HEK293 (cell line): ENCODE measurements around the gene PHAF1.

Experiments used
- CTCF ChIA-PET: fragments of 350-600 bp; formaldehyde crosslinking; extraction: SDS; loops from one replicate; lab custom pipeline; 2021; ENCODE audit warnings: antibody characterized with exemption; lab: Yijun Ruan, JAX
- POLR2A ChIA-PET: fragments of 300-600 bp; formaldehyde crosslinking; extraction: SDS; loops from one replicate; lab custom pipeline; 2020; ENCODE audit warnings: antibody characterized with exemption, inconsistent platforms; lab: Yijun Ruan, JAX
- H3K27ac ChIP-seq: fragments of 200-500 bp; sonication (Bioruptor generic); 2 replicates; pipeline ENCODE4 v1.5.1; 2014; ENCODE audit warnings: low read depth, low read length, control low read depth, inconsistent platforms; ENCODE audit errors: extremely low read depth
- H3K36me3 ChIP-seq, 2 experiments: fragments of 200-500 bp in 1 of 2; sonication (Bioruptor generic) in 1 of 2; 1 replicate in 1 of 2; 2 replicates in 1 of 2; pipeline ENCODE4 v1.5.1; 2014 to 2017; ENCODE audit warnings: inconsistent platforms in 2 of 2, low read length in 2 of 2; ENCODE audit not compliant: control insufficient read depth in 2 of 2, insufficient read depth in 1 of 2
- H3K4me1 ChIP-seq: fragments of 200-500 bp; sonication (Bioruptor generic); 2 replicates; pipeline ENCODE4 v1.5.1; 2014; ENCODE audit warnings: mild to moderate bottlenecking, low read length, inconsistent platforms; ENCODE audit not compliant: control insufficient read depth, insufficient read depth
- H3K4me3 ChIP-seq: 2 replicates; pipeline ENCODE4 v1.5.1; 2011; ENCODE audit warnings: low read depth, mild to moderate bottlenecking, control low read depth, low read length, moderate library complexity
- H3K9me3 ChIP-seq: fragments of 200-500 bp; sonication (Bioruptor generic); 2 replicates; pipeline ENCODE4 v1.5.1; 2014; ENCODE audit warnings: low read depth, low read length, inconsistent platforms; ENCODE audit not compliant: control insufficient read depth, insufficient read depth
- GFI1B ChIP-seq: fragments of 450-650 bp; formaldehyde crosslinking; IDR thresholded peaks from 2 replicates; pipeline ENCODE4 v1.5.1; 2016; ENCODE audit warnings: missing biosample characterization, missing genetic modification characterization
- GLIS1 ChIP-seq: fragments of 450-650 bp; formaldehyde crosslinking; IDR thresholded peaks from 2 replicates; pipeline ENCODE4 v1.5.1; 2016; ENCODE audit warnings: missing biosample characterization, missing genetic modification characterization
- GLIS2 ChIP-seq: fragments of 450-650 bp; formaldehyde crosslinking; IDR thresholded peaks from 2 replicates; pipeline ENCODE4 v1.5.1; 2016; ENCODE audit warnings: missing biosample characterization, missing genetic modification characterization
- IKZF3 ChIP-seq: fragments of 450-650 bp; IDR thresholded peaks from 2 replicates; pipeline ENCODE4 v1.5.0; 2018; ENCODE audit warnings: missing biosample characterization, mild to moderate bottlenecking, missing genetic modification characterization, moderate library complexity
- KLF8 ChIP-seq: fragments of 450-650 bp; formaldehyde crosslinking; IDR thresholded peaks from 2 replicates; pipeline ENCODE4 v1.5.1; 2016; ENCODE audit warnings: missing biosample characterization, missing genetic modification characterization
- KLF9 ChIP-seq: fragments of 450-650 bp; formaldehyde crosslinking; IDR thresholded peaks from 2 replicates; pipeline ENCODE4 v1.5.1; 2016; ENCODE audit warnings: missing biosample characterization, missing genetic modification characterization, low read depth
- SCRT2 ChIP-seq: fragments of 450-650 bp; formaldehyde crosslinking; IDR thresholded peaks from 2 replicates; pipeline ENCODE4 v1.5.1; 2016; ENCODE audit warnings: missing biosample characterization, missing genetic modification characterization
- SP2 ChIP-seq: fragments of 450-650 bp; formaldehyde crosslinking; IDR thresholded peaks from 2 replicates; pipeline ENCODE4 v1.5.1; 2016; ENCODE audit warnings: missing biosample characterization, missing genetic modification characterization
- SP3 ChIP-seq: fragments of 450-650 bp; formaldehyde crosslinking; IDR thresholded peaks from 2 replicates; pipeline ENCODE4 v1.5.1; 2016; ENCODE audit warnings: missing biosample characterization, missing genetic modification characterization
- SP7 ChIP-seq: fragments of 450-650 bp; formaldehyde crosslinking; IDR thresholded peaks from 2 replicates; pipeline ENCODE4 v1.5.1; 2016; ENCODE audit warnings: missing biosample characterization, missing genetic modification characterization
- ZBTB20 ChIP-seq: fragments of 450-650 bp; formaldehyde crosslinking; IDR thresholded peaks from 2 replicates; pipeline ENCODE4 v1.5.1; 2016; ENCODE audit warnings: missing biosample characterization, missing genetic modification characterization
- ZBTB8A ChIP-seq: fragments of 450-650 bp; formaldehyde crosslinking; IDR thresholded peaks from 2 replicates; pipeline ENCODE4 v1.5.1; 2016; ENCODE audit warnings: missing biosample characterization, missing genetic modification characterization
- ZFHX2 ChIP-seq: fragments of 450-650 bp; formaldehyde crosslinking; conservative IDR thresholded peaks from 2 replicates; pipeline ENCODE4 v1.5.1; 2016; ENCODE audit warnings: missing biosample characterization, missing genetic modification characterization
- ZFP41 ChIP-seq: fragments of 450-650 bp; formaldehyde crosslinking; IDR thresholded peaks from 2 replicates; pipeline ENCODE4 v1.5.1; 2016; ENCODE audit warnings: missing biosample characterization, missing genetic modification characterization, borderline replicate concordance
- ZNF10 ChIP-seq: fragments of 450-650 bp; formaldehyde crosslinking; IDR thresholded peaks from 2 replicates; pipeline ENCODE4 v1.5.1; 2017; ENCODE audit warnings: missing biosample characterization, missing genetic modification characterization
- ZNF121 ChIP-seq: fragments of 450-650 bp; formaldehyde crosslinking; IDR thresholded peaks from 2 replicates; pipeline ENCODE4 v1.5.1; 2016; ENCODE audit warnings: missing biosample characterization, missing genetic modification characterization
- ZNF2 ChIP-seq: fragments of 450-650 bp; formaldehyde crosslinking; IDR thresholded peaks from 2 replicates; pipeline ENCODE4 v1.5.1; 2016; ENCODE audit warnings: missing biosample characterization, missing genetic modification characterization
- ZNF341 ChIP-seq: fragments of 450-650 bp; formaldehyde crosslinking; IDR thresholded peaks from 2 replicates; pipeline ENCODE4; 2016; ENCODE audit warnings: low read depth, missing biosample characterization, missing genetic modification characterization
- ZNF354C ChIP-seq: fragments of 450-650 bp; formaldehyde crosslinking; IDR thresholded peaks from 2 replicates; pipeline ENCODE4 v1.5.1; 2016; ENCODE audit warnings: missing biosample characterization, missing genetic modification characterization, low read depth, borderline replicate concordance
- ZNF549 ChIP-seq: fragments of 450-650 bp; IDR thresholded peaks from 2 replicates; pipeline ENCODE4 v1.5.1; 2018; ENCODE audit warnings: missing biosample characterization, missing genetic modification characterization, mild to moderate bottlenecking, inconsistent platforms, moderate library complexity
- ZNF585B ChIP-seq: fragments of 450-650 bp; formaldehyde crosslinking; IDR thresholded peaks from 2 replicates; pipeline ENCODE4 v1.5.1; 2016; ENCODE audit warnings: missing biosample characterization, missing genetic modification characterization
- ZNF600 ChIP-seq: fragments of 450-650 bp; formaldehyde crosslinking; IDR thresholded peaks from 2 replicates; pipeline ENCODE4 v1.5.1; 2016; ENCODE audit warnings: missing biosample characterization, missing genetic modification characterization
- ZNF660 ChIP-seq: fragments of 450-650 bp; IDR thresholded peaks from 2 replicates; pipeline ENCODE4 v1.5.1; 2018; ENCODE audit warnings: missing biosample characterization, mild to moderate bottlenecking, missing genetic modification characterization
- ZXDB ChIP-seq: fragments of 450-650 bp; formaldehyde crosslinking; IDR thresholded peaks from 2 replicates; pipeline ENCODE4 v1.5.1; 2016; ENCODE audit warnings: missing biosample characterization, missing genetic modification characterization
- TF ChIP-seq, protein P1 (sequence below): fragments of 450-650 bp; IDR thresholded peaks from 2 replicates; pipeline ENCODE4 v1.5.1; 2018; ENCODE audit warnings: missing biosample characterization, missing genetic modification characterization
- TF ChIP-seq, protein P2 (sequence below): fragments of 450-650 bp; formaldehyde crosslinking; conservative IDR thresholded peaks from 2 replicates; pipeline ENCODE4 v1.5.1; 2016; ENCODE audit warnings: low read depth, missing biosample characterization, missing genetic modification characterization
- TF ChIP-seq, protein P3 (sequence below): fragments of 450-650 bp; formaldehyde crosslinking; IDR thresholded peaks from 2 replicates; pipeline ENCODE4 v1.5.1; 2016; ENCODE audit warnings: missing biosample characterization, missing genetic modification characterization
- TF ChIP-seq, protein P4 (sequence below): fragments of 450-650 bp; formaldehyde crosslinking; IDR thresholded peaks from 2 replicates; pipeline ENCODE4 v1.5.1; 2017; ENCODE audit warnings: missing biosample characterization, mild to moderate bottlenecking, missing genetic modification characterization, moderate library complexity

PHAF1 gene

DNA sequence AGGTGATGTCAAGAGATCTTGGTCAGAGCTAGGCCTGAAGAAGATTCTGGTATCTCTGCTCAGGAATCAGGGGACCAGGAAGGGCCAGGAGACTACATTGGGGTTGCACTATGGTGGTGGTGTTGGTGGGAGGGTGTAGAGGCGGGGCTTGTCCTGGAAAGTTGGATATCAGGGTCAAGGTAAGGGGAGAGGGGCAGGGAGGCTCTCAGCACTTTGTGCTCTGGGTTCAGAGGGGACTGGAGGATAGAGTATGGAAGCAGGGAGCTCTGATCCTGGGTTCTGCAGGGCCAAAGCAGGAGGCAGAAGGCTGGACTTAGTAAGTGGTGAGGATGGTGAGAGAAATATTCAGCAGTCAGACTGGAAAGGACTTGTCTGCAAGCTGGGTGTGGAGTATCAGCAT is 63.6 kb downstream of the PHAF1 start (continued):
- TF ChIP-seq ZFP41 (tag by site-specific recombination) (no peak), GFI1B (tag by site-specific recombination) (no peak), IKZF3 (tag by site-specific recombination) (no peak), ZNF660 (tag by site-specific recombination) (no peak)

DNA sequence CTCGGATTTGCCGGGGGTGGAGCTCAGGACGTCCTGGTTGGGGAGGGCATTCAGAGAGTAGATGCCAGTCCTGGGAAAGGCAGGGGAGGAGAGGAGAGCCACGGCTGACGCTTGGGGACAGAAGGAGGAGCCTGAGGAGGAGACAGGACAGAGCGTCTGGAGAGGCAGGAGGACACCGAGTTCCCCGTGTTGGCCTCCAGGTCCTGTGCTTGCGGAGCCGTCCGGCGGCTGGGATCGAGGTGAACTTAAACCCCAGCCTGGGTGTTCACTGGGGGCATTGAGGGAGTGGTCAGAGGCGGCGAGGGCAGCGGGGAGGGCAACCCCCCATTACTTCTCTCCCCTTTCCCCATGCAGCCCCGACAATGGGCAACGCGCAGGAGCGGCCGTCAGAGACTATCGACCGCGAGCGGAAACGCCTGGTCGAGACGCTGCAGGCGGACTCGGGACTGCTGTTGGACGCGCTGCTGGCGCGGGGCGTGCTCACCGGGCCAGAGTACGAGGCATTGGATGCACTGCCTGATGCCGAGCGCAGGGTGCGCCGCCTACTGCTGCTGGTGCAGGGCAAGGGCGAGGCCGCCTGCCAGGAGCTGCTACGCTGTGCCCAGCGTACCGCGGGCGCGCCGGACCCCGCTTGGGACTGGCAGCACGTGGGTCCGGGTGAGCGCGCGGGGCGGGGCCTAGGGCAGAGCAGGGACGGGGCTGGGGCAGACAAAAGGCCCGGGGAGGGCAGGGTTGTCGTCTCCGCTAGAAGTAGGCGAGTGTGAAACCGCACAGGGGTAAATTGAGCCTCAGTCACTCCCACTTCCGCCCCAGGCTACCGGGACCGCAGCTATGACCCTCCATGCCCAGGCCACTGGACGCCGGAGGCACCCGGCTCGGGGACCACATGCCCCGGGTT is 64.3 kb downstream of the PHAF1 start:
- ChIA-PET POLR2A (interaction anchor here (0.6 to 0.8 kb wide), 4 partner anchors 11 to 292 kb away, joined by 3 to 4 read pairs (median 3); no protein-coding TSS in a partner anchor), CTCF (interaction anchor here (0.6 to 1.5 kb wide), 7 partner anchors 9 to 156 kb away, joined by 3 to 4 read pairs (median 3); partner anchors contain the start of gene MATCAP1)
- Histone ChIP-seq H3K36me3 (peaks cover 0 to 20% of the 10 kb centered on the region in 2 experiments; a peak in 1 of 3 replicates), H3K4me3 (peak overlapping the region; percentile 10), H3K4me1 (peaks cover 9% of the 10 kb centered on the region), H3K27ac (peak overlapping the region; percentile 28; the same call in 1 of the 2 replicates), H3K9me3 (no peaks in the 10 kb centered on the region)
- TF ChIP-seq ZNF660 (tag by site-specific recombination) (peak; percentile 66; the same call in 1 of the 2 replicates), ZNF2 (tag by site-specific recombination) (0 out of 2 replicates have a peak, but pooled peaks have one; percentile 44), SP2 (tag by site-specific recombination) (peak; percentile 84), ZNF121 (tag by site-specific recombination) (peak; percentile 94), ZNF354C (no peak), ZNF341 (tag by site-specific recombination) (peak; percentile 52), SP7 (tag by site-specific recombination) (peak; percentile 69), ZNF549 (tag by site-specific recombination) (peak; percentile 83), ZXDB (tag by site-specific recombination) (peak; percentile 66; the same call in 1 of the 2 replicates), GLIS2 (tag by site-specific recombination) (peak; percentile 75), SCRT2 (tag by site-specific recombination) (0 out of 2 replicates have a peak, but pooled peaks have one; percentile 11), KLF8 (tag by site-specific recombination) (no peak), ZBTB20 (tag by site-specific recombination) (peak; percentile 100), ZNF585B (no peak), SP3 (tag by site-specific recombination) (peak; percentile 56; the same call in 1 of the 2 replicates), ZBTB8A (tag by site-specific recombination) (peak; percentile 81), ZFHX2 (peak; percentile 34; the same call in 1 of the 2 replicates), GLIS1 (tag by site-specific recombination) (no peak), ZNF600 (tag by site-specific recombination) (peak; percentile 78), ZNF10 (tag by site-specific recombination) (peak; percentile 81; the same call in 1 of the 2 replicates), KLF9 (tag by site-specific recombination) (peak; percentile 34; the same call in 1 of the 2 replicates)
- TF ChIP-seq, protein P1, sequence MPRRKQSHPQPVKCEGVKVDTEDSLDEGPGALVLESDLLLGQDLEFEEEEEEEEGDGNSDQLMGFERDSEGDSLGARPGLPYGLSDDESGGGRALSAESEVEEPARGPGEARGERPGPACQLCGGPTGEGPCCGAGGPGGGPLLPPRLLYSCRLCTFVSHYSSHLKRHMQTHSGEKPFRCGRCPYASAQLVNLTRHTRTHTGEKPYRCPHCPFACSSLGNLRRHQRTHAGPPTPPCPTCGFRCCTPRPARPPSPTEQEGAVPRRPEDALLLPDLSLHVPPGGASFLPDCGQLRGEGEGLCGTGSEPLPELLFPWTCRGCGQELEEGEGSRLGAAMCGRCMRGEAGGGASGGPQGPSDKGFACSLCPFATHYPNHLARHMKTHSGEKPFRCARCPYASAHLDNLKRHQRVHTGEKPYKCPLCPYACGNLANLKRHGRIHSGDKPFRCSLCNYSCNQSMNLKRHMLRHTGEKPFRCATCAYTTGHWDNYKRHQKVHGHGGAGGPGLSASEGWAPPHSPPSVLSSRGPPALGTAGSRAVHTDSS: no peak
- TF ChIP-seq, protein P2, sequence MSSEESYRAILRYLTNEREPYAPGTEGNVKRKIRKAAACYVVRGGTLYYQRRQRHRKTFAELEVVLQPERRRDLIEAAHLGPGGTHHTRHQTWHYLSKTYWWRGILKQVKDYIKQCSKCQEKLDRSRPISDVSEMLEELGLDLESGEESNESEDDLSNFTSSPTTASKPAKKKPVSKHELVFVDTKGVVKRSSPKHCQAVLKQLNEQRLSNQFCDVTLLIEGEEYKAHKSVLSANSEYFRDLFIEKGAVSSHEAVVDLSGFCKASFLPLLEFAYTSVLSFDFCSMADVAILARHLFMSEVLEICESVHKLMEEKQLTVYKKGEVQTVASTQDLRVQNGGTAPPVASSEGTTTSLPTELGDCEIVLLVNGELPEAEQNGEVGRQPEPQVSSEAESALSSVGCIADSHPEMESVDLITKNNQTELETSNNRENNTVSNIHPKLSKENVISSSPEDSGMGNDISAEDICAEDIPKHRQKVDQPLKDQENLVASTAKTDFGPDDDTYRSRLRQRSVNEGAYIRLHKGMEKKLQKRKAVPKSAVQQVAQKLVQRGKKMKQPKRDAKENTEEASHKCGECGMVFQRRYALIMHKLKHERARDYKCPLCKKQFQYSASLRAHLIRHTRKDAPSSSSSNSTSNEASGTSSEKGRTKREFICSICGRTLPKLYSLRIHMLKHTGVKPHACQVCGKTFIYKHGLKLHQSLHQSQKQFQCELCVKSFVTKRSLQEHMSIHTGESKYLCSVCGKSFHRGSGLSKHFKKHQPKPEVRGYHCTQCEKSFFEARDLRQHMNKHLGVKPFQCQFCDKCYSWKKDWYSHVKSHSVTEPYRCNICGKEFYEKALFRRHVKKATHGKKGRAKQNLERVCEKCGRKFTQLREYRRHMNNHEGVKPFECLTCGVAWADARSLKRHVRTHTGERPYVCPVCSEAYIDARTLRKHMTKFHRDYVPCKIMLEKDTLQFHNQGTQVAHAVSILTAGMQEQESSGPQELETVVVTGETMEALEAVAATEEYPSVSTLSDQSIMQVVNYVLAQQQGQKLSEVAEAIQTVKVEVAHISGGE (tag by site-specific recombination): peak; percentile 59
- TF ChIP-seq, protein P3, sequence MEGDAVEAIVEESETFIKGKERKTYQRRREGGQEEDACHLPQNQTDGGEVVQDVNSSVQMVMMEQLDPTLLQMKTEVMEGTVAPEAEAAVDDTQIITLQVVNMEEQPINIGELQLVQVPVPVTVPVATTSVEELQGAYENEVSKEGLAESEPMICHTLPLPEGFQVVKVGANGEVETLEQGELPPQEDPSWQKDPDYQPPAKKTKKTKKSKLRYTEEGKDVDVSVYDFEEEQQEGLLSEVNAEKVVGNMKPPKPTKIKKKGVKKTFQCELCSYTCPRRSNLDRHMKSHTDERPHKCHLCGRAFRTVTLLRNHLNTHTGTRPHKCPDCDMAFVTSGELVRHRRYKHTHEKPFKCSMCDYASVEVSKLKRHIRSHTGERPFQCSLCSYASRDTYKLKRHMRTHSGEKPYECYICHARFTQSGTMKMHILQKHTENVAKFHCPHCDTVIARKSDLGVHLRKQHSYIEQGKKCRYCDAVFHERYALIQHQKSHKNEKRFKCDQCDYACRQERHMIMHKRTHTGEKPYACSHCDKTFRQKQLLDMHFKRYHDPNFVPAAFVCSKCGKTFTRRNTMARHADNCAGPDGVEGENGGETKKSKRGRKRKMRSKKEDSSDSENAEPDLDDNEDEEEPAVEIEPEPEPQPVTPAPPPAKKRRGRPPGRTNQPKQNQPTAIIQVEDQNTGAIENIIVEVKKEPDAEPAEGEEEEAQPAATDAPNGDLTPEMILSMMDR (tag by site-specific recombination): peak; percentile 88
- TF ChIP-seq, protein P4, sequence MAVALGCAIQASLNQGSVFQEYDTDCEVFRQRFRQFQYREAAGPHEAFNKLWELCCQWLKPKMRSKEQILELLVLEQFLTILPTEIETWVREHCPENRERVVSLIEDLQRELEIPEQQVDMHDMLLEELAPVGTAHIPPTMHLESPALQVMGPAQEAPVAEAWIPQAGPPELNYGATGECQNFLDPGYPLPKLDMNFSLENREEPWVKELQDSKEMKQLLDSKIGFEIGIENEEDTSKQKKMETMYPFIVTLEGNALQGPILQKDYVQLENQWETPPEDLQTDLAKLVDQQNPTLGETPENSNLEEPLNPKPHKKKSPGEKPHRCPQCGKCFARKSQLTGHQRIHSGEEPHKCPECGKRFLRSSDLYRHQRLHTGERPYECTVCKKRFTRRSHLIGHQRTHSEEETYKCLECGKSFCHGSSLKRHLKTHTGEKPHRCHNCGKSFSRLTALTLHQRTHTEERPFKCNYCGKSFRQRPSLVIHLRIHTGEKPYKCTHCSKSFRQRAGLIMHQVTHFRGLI (tag by site-specific recombination): peak; percentile 88
